Smooth muscle cell (in vitro differentiated cells): ENCODE results near the gene GCNT2. TPM values are rescaled to one million over a fixed set of nuclear protein-coding genes. Genes with fewer than 3 reads are reported as not detected.
"Not testable (repeated sequence)": the region's sequence is repeated elsewhere in the genome, so short reads cannot be mapped to it uniquely, and the experiment has no call there.

ENCODE experiments used
- DNase-seq: peaks from one replicate; lab custom pipeline; 2025; ENCODE audit not compliant: unreplicated experiment; lab: John Stamatoyannopoulos, UW
- H2AFZ ChIP-seq: fragments of 200-600 bp; sonication (generic); 2 replicates; pipeline ENCODE4 v1.6.0; 2016; ENCODE audit warnings: antibody characterized with exemption, low read depth, mild to moderate bottlenecking
- H3F3A ChIP-seq: fragments of 200-600 bp; sonication (generic); 2 replicates; pipeline ENCODE4 v1.6.0; 2017; ENCODE audit warnings: antibody characterized with exemption, low read depth
- H3K27ac ChIP-seq: fragments of 200-600 bp; sonication (generic); 2 replicates; pipeline ENCODE4 v1.5.1; 2016; ENCODE audit warnings: low read depth, mild to moderate bottlenecking
- H3K27me3 ChIP-seq: fragments of 200-600 bp; sonication (generic); 2 replicates; pipeline ENCODE4 v1.6.1; 2016; ENCODE audit warnings: low read depth, mild to moderate bottlenecking
- H3K36me3 ChIP-seq: fragments of 200-600 bp; sonication (generic); 2 replicates; pipeline ENCODE4 v1.5.1; 2016; ENCODE audit warnings: low read depth
- H3K4me1 ChIP-seq: fragments of 200-600 bp; sonication (generic); 2 replicates; pipeline ENCODE4 v1.5.1; 2016; ENCODE audit warnings: low read depth
- H3K4me2 ChIP-seq: fragments of 200-600 bp; sonication (generic); 2 replicates; pipeline ENCODE4 v1.6.0; 2016; ENCODE audit warnings: mild to moderate bottlenecking
- H3K4me3 ChIP-seq: fragments of 200-600 bp; sonication (generic); 2 replicates; pipeline ENCODE4 v1.5.1; 2016; ENCODE audit warnings: mild to moderate bottlenecking
- H3K79me2 ChIP-seq: fragments of 200-600 bp; sonication (generic); 2 replicates; pipeline ENCODE4 v1.6.0; 2016; ENCODE audit warnings: low read depth, mild to moderate bottlenecking
- H3K9ac ChIP-seq: fragments of 200-600 bp; sonication (generic); 2 replicates; pipeline ENCODE4 v1.6.0; 2016; ENCODE audit warnings: low read depth
- H3K9me3 ChIP-seq: fragments of 200-600 bp; sonication (generic); replicated peaks from 2 replicates; pipeline ENCODE4 v1.5.1; 2016; ENCODE audit warnings: low read depth
- H4K20me1 ChIP-seq: fragments of 200-600 bp; sonication (generic); 2 replicates; pipeline ENCODE4 v1.6.0; 2016; ENCODE audit warnings: low read depth
- WGBS: methylation state at CpG from one replicate; pipeline ENCODE4 v1.1.7; 2016; ENCODE audit warnings: low lambda C conversion rate; 5-methylcytosine and 5-hydroxymethylcytosine counted together
- polyA plus RNA-seq: library from polyadenylated mRNA; unstranded; fragments of >200 nt; fragmentation: Nextera tagmentation; extraction: Ambion mirVana; gene quantifications from 2 replicates; pipeline ENCODE4 v1.2.1, GENCODE V29; 2016
- total RNA-seq: library from RNA; depleted of rRNA; stranded (reverse); fragments of >200 nt; gene quantifications from 2 replicates; pipeline ENCODE4 v1.2.3, GENCODE V29; 2014
- TF ChIP-seq, protein P1 (sequence below): fragments of 200-600 bp; sonication (generic); IDR thresholded peaks from 2 replicates; pipeline ENCODE4 v1.5.1; 2017; ENCODE audit warnings: borderline replicate concordance, mild to moderate bottlenecking, antibody characterized with exemption; ENCODE audit not compliant: insufficient read depth, poor library complexity, severe bottlenecking

Gene GCNT2
- total and polyA plus RNA-seq, 2 experiments from 2014 or later: 0.13 to 2.4 TPM

- Histone ChIP-seq H3K79me2 (no peaks in the 10 kb centered on the region), H3K27ac (no peak overlapping the region), H3F3A (no peaks in the 10 kb centered on the region), H3K4me1 (no peaks in the 10 kb centered on the region), H3K27me3 (no peaks in the 10 kb centered on the region), H2AFZ (no peak overlapping the region), H3K4me2 (no peak overlapping the region), H3K4me3 (no peak overlapping the region), H3K36me3 (no peaks in the 10 kb centered on the region), H3K9ac (no peak overlapping the region), H4K20me1 (no peaks in the 10 kb centered on the region), H3K9me3 (no peaks in the 10 kb centered on the region)
- no peak for DNase-seq
- WGBS: 94% methylated on average over 8 of the region's 8 CpGs
- TF ChIP-seq, protein P1, sequence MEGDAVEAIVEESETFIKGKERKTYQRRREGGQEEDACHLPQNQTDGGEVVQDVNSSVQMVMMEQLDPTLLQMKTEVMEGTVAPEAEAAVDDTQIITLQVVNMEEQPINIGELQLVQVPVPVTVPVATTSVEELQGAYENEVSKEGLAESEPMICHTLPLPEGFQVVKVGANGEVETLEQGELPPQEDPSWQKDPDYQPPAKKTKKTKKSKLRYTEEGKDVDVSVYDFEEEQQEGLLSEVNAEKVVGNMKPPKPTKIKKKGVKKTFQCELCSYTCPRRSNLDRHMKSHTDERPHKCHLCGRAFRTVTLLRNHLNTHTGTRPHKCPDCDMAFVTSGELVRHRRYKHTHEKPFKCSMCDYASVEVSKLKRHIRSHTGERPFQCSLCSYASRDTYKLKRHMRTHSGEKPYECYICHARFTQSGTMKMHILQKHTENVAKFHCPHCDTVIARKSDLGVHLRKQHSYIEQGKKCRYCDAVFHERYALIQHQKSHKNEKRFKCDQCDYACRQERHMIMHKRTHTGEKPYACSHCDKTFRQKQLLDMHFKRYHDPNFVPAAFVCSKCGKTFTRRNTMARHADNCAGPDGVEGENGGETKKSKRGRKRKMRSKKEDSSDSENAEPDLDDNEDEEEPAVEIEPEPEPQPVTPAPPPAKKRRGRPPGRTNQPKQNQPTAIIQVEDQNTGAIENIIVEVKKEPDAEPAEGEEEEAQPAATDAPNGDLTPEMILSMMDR: no peak
Observed at GRCh38 chr6:10662207-10662606, 141.1 kb downstream of the GCNT2 start.

GRCh38 chr6:10662742-10663141, 141.6 kb downstream of the GCNT2 start:
- Histone ChIP-seq H3K9ac (no peak overlapping the region), H3F3A (no peaks in the 10 kb centered on the region), H3K9me3 (no peaks in the 10 kb centered on the region), H3K4me2 (no peak overlapping the region), H2AFZ (no peak overlapping the region), H3K4me3 (no peak overlapping the region), H3K27ac (no peak overlapping the region), H3K27me3 (no peaks in the 10 kb centered on the region), H3K79me2 (no peaks in the 10 kb centered on the region), H4K20me1 (no peaks in the 10 kb centered on the region), H3K4me1 (no peaks in the 10 kb centered on the region), H3K36me3 (no peaks in the 10 kb centered on the region)
- 96% methylated on average over 2 of the region's 2 CpGs for WGBS
- TF ChIP-seq, protein P1: no peak
- no peak for DNase-seq

DNA sequence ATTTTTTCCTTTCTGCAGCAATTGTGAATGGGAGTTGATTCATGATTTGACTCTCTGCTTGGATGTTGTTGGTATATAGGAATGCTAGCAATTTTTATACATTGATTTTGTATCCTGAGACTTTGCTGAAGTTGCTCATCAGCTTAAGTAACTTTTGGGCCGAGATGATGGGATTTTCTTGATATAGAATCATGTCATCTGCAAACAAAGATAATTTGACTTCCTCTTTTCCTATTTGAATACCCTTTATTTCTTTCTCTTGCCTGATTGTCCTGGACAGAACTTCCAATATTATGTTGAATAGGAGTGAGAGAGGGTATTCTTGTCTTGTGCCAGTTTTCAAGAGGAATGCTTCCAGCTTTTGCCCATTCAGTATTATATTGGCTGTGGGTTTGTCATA, 144.4 kb downstream of the GCNT2 start:
- not testable (repeated sequence) for H3K79me2 ChIP-seq, H2AFZ ChIP-seq, H3K4me3 ChIP-seq, H3K9me3 ChIP-seq, H3K4me1 ChIP-seq, DNase-seq, H3K9ac ChIP-seq, H3K4me2 ChIP-seq, H3K27me3 ChIP-seq, H3F3A ChIP-seq, H4K20me1 ChIP-seq, H3K36me3 ChIP-seq, H3K27ac ChIP-seq
- WGBS: 83% methylated on average over 1 of the region's 1 CpG

GRCh38 chr6:10668126-10668917, 147.2 kb downstream of the GCNT2 start:
- Histone ChIP-seq H3K4me3 (no peak overlapping the region), H2AFZ (no peak overlapping the region), H3F3A (no peaks in the 10 kb centered on the region), H3K27me3 (no peaks in the 10 kb centered on the region), H4K20me1 (no peaks in the 10 kb centered on the region), H3K36me3 (no peaks in the 10 kb centered on the region), H3K27ac (no peak overlapping the region), H3K9me3 (no peaks in the 10 kb centered on the region), H3K9ac (no peak overlapping the region), H3K4me1 (no peaks in the 10 kb centered on the region), H3K4me2 (no peak overlapping the region), H3K79me2 (no peaks in the 10 kb centered on the region)
- TF ChIP-seq, protein P1: no peak
- no peak for DNase-seq
- 95% methylated on average over 6 of the region's 6 CpGs for WGBS
